Measurements from ENCODE around the gene TSPAN9.

TSPAN9 gene

DNA sequence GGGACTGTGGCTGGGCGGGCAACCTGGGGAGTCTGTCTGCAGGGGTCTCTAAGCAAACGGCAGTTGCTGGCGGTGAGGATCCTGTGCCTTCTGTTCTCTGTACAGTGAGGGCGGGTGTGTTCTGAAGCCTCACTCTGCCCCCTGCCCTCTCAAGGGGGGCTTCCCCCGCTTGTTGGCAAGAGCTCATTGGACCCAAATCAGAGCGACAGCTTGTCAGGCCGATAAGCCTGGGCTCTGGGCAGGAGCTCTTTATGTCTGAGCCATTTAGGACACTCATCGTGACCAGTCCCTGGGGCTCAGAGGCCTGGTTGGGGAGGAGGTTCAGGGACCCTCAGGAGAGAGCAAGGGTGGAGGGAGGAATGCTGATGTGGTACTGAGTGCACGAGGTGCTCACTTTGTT is 136.0 kb downstream of the TSPAN9 start:
- peak in 1 of 2 experiments; percentile 25 for DNase-seq

DNA sequence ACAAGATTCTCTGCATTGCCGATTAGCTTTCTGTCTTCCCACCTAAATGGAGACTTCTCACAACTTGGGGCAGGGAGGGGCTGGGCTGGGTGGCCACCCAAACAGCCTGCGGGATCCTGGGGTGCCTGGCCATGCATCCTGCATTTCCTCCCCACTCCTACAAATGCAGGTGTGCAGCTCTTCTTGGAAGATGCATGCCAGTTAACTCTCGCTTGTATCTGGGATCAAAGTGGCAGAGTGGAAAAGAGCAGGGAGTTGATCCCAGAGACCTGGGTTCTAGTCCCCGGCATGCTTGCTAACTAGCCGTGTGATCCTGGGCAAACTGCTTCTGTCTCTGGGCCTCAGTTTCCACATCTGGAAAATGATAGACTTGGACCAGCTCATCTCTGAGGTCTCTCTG is 136.6 kb downstream of the TSPAN9 start:
- DNase-seq = no peak

GRCh38 chr12:3214526-3215365 is 137.6 kb downstream of the TSPAN9 start:
- DNase-seq = no peak

DNA sequence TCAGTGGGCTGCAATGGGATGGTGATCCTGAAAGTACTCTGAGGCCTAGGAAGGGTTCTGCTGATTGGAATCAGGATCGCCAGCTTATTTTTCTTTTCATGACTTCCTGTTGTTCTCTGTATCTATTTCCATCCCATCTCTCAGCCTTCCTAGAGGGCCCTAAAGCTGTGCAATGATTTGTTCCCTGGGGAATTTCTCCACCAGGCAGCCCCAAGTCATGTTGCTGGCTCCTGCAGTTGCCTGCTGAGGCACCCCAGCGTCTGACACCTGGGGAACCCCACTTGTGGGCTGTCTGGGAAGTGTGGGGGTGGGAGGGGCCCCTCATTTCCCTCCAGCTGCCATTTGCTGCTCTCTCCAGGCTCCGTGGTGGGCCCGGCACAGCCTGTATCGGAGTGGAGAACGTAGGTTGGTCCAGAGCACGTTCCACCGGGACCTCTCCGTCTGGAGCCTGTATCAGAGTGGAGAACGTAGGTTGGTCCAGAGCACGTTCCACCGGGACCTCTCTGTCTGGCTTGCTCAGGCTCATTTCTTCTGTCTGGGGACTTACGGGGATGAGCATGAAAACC is 138.3 kb downstream of the TSPAN9 start:
- no peak for DNase-seq

DNA sequence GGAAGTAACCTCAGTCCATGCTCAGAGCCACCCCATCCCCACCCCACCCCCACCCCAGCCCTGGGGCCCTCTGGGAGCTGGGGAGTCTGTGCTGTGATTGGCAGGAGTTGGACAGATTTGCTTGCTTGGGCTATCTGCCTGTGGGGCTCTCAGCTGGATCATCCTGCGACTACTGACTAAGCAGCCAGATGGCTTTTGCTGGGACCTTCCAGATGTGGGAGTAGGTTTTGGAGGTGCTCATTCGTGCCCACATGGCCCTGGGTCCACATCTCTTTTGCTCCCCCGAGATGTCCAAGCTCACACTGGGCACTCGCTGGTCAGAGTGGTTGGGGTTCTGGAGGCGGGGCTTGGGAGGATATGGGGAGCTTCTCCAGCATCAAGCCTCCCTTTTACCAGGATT is 138.9 kb downstream of the TSPAN9 start:
- no peak for DNase-seq

DNA sequence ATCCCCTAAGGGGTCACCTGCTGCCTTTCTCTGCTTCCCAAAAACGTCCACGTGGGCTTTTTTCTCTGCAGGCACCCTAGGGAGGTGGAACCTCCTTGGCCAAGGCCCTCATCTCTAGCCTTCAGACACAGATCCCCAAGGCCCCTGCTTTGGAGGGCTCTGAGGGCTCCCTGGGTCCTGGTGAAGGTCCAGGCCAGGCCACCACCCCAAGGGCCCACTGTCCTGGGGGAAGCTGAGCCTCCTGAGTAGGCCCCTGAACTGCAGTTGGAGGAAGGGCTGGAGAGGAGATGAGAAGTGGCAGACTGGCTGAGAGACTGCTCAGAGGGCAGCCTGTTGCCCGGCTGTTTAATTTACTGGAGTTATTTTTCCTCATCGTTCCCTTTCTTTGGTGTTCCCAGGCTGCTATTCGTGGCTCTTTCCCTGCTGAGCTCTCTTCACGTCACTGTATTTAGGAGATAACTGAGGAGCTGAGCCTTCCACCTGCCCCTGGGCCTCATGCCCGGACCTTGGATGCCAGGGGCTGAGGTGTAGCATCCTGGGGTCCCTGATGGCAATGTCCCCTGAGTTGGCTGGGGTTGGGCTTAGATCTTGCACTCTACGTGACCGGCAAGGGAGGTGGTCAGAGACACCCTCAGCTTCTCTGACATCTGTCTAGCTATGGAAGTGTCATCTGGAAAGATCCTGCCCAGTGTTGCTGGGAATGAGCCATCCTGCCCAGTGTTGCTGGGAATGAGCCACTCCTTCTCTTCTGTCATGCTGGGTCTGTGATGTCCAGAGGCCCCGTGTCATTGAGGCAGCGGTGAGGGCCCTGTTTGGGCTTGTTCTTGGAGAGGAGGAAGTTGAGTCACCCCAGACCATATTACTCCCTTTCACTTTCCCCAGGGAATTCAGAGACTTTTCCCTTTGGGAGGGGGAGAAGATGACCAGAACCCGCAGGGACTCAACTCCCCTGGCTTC is 139.8 kb downstream of the TSPAN9 start:
- DNase-seq = no peak

DNA sequence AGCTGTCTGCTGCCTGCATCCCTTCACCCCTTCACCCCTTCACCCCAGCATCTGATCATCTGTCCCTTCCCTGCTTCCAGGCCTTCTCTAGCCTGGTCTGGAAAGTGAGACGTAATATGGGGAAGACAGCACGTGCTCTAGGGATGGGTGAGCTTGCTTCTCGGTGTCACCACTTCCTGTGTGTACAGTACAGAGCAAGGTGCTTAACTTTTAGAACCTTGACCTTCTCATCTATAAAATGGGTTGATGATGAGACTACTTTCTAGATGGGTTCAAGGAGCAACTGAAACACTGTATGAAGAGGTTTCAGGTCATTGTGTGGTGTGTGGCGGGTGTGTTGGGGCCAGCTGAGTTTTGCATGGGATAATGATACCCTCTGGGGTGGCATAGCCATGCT is 140.5 kb downstream of the TSPAN9 start:
- DNase-seq = no peak

GRCh38 chr12:3218228-3219171 is 141.3 kb downstream of the TSPAN9 start:
- DNase-seq = peak; percentile 57 to 71

GRCh38 chr12:3219233-3219632 is 142.1 kb downstream of the TSPAN9 start:
- DNase-seq = peak in 1 of 2 experiments; percentile 16

DNA sequence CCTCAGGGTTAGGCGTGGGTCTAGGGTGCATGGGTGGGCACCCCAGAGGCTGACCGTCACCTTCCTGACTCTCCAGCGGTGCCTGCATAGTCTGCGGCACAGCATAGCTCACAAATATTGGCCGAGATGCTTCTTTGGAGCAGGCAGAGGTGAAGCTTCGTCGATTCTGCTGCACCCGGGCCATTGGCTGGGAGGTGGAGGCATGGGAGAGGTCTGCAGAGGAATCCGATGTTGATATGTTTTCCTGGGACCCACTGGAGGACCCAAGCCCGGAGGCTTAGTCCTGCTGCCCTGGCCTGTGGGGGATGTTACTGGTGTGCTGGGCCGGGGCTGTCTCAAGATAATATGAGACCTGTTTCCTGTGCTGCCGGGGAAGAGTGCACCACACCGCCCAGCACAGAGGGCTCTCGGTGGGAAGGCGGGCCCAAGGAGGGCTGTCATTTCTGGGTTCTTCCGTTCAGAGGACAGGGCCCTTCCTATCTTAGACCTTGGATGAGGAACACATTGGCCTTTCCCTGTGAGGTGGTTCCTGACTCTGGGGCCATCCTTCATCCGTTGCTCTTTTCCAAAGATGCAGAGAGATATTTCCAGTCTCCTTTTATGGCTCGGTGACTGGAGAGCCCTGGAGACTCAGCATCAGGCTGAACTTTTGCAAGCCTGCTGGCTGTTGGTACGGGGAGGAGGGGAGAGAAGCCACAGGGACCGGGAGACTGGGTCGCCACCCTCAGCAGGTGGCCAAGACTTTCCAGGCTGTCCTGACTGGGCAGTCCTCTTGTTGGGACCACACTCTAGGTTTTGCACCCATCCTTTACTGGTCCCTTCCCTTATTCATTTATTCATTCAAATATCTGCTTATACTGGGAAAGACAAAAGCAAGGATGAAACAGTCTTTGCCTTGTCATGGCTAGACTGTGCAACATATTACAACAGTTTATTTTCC is 143.5 kb downstream of the TSPAN9 start:
- DNase-seq = no peak

DNA sequence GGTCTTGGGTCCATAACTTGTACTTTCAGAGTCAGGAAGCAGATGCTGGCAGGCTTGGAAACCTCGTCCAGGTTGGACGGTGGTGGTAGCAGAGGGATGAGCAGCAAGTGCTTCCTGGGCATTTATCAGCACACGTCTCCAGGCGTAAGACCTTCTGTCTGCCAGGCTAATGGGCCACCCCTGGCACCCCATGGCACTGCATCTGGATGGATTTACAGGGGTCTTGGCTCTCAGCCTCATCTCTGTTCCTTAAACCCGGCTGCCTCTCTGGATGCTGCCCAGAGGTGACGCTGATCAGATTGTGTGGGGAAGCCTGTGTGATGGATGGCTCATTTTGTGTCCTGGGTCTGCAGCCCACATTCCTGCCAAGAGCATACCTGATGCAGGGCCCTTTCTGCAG is 145.1 kb downstream of the TSPAN9 start:
- no peak for DNase-seq

GRCh38 chr12:3222979-3223378 is 145.8 kb downstream of the TSPAN9 start:
- no peak for DNase-seq

GRCh38 chr12:3223601-3224529 is 146.7 kb downstream of the TSPAN9 start:
- no peak for DNase-seq

DNA sequence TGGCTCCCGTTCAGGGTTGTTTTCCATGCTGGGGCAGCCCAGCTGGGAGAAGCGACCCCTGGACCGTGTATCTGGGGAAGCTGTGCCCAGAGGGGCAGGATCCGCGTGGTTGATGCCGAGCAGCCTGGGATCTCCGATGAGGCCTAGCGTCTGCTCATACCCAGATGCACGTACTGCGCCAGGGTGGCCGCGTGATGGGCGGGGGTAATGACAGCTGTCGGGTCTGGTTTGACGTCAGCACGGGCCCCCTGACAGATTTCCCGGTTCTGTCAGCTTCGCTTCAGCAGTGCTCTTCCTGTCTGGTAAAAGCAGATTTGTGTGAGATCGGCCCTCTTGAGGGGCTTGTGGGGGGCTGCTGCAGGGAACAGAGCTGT is 147.3 kb downstream of the TSPAN9 start:
- no peak for DNase-seq

DNA sequence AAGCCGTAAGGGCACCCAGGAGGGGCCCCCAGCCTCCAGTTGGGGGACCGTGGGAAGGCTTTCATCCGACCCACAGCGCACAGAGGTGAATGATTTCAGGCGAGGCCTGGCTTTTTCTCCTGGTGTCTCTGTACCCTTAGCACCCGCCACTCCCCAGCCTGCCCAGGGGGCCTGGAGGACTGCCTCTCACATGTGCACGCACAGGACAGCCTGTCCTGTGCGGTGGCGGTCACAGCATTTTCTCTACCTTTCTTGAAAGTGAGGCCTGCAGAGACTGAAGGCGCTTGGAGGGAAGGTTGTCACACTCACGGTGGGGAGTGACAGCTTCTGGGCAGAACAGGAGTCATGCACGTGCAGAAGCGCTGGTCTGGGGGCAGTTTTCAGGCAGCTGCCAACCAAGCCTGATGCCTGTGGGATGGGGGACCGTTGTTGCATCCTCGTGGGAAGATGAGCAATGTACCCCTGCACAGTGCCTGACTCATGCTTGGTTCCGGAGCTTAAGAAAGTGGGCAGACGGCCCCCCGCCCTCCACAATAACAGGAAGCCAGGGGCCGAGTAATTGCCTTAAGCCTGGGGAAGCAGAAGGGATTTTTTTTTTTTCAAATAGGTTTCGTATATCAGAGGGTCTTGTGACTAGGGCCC is 148.1 kb downstream of the TSPAN9 start:
- DNase-seq = no peak

- DNase-seq = no peak
These were observed 148.6 kb downstream of the TSPAN9 start for GRCh38 chr12:3225796-3226180.

GRCh38 chr12:3226264-3226663 is 149.1 kb downstream of the TSPAN9 start:
- DNase-seq = no peak

DNA sequence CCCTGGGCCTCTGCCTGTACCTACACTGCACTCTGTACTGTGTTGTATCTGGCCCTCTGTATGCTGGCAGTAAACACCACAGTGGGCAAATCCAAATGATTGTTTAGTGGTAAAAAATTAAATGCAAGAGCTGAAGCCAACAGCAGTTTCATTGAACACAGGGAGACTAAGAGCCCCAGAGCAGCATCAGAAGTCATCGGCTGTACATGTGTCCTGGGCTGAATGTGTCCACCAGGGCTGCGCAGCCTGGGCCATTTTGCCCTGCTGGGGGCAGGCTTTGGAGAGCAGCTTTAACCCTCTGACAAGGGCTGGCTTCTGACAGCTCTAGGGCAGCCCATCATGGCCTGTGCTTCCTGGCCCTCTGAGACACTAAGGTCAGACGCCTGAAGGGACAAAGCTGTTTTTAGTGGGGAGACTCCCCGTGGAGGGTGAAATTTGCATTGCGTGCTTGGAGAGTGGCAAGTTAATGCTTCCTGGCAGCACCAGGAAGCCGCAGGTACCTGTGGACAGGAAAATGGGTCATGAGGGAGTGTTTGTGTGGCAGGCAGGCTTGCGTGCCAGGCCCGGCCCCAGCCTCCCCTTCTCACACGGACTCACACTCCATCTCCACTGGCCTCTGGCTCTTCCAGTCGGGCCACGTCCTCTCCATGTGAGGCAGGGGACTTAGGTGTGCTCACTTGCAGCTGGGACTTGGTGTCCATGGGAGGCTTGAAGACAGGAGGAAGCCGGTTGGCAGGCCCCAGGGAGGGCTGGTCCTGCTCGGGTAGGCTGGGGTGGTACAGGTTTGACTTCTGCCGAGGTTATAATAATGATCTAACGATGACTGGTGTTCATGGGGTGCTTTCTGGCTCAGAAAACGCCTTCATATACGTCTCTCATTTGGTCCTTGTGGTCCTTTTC is 150.1 kb downstream of the TSPAN9 start:
- DNase-seq = no peak
